ENCODE measurements around the gene DCAF16.

DCAF16 gene

DNA sequence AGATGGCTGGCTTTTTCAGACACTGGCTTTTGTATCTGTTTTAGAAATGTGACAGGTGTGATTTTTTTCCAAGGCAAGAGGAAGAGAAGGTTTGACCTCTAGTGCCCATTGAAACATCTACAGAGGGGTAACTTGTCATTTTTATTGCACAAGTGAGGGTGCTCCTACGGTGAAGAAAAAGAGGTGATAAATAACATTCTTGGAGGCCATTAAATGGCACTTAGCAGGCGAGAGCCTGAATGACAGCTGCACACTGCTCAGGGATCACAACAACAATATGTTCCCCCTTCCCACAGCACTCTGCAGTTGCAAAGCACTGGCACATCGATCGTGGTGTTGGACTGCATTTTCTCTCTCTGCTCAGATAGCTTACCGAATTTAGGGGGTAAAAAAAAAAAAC lies 52.1 kb downstream of the DCAF16 start:
- no peak overlapping the region for H3K4me3 ChIP-seq (ENCODE audit: control insufficient read depth, low read depth, low read length)
- no peak for DNase-seq (ENCODE audit: low read depth)
- TF ChIP-seq, protein P1, sequence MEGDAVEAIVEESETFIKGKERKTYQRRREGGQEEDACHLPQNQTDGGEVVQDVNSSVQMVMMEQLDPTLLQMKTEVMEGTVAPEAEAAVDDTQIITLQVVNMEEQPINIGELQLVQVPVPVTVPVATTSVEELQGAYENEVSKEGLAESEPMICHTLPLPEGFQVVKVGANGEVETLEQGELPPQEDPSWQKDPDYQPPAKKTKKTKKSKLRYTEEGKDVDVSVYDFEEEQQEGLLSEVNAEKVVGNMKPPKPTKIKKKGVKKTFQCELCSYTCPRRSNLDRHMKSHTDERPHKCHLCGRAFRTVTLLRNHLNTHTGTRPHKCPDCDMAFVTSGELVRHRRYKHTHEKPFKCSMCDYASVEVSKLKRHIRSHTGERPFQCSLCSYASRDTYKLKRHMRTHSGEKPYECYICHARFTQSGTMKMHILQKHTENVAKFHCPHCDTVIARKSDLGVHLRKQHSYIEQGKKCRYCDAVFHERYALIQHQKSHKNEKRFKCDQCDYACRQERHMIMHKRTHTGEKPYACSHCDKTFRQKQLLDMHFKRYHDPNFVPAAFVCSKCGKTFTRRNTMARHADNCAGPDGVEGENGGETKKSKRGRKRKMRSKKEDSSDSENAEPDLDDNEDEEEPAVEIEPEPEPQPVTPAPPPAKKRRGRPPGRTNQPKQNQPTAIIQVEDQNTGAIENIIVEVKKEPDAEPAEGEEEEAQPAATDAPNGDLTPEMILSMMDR (IDR thresholded peaks at IDR 0.05; ENCODE audit: control insufficient read depth, insufficient read depth, low read depth, low read length, missing control alignments): no peak

DNA sequence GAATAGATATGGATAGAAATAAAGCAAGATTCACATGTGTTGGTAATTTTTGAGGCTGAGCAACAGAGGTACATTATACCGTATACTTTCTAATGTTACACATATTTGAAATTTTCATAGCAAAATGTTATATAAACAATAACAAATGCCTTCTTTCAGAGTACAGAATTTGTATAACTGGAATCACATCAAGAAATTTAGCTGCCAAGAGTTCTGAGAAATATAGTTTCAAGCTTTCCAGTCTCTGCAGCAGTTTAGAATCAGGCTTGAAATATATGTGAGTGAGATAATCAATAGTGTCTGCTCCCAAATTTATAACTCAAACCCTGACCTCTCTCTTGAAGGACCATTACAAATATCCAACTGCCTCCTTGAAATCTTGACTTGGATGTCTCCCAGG lies 52.9 kb downstream of the DCAF16 start:
- no peak overlapping the region for H3K4me3 ChIP-seq (ENCODE audit: control insufficient read depth, low read depth, low read length)
- TF ChIP-seq, protein P1 (IDR thresholded peaks at IDR 0.05; ENCODE audit: control insufficient read depth, insufficient read depth, low read depth, low read length, missing control alignments): no peak
- no peak for DNase-seq (ENCODE audit: low read depth)

DNA sequence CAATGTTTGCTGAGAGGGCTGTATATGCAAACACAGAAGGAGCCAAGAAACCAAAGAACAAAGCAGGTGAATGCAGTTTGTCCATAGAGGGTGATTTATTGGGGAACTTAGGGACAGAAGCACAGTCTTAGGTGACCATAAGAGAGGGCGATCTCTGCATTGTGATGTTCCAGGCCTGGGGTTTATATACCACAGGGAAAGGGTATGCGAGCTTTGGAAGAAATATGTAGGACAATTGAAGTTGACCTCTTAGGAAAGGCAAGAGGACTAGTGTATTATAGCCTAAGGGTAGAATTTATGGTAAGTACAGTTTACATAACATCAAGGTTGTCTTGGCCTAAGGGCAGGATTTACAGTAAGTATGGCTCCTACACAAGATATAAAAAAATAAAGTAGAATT lies 56.9 kb downstream of the DCAF16 start:
- DNase-seq (ENCODE audit: low read depth): no peak
- TF ChIP-seq, protein P1 (IDR thresholded peaks at IDR 0.05; ENCODE audit: control insufficient read depth, insufficient read depth, low read depth, low read length, missing control alignments): no peak
- H3K4me3 ChIP-seq (ENCODE audit: control insufficient read depth, low read depth, low read length): no peak overlapping the region

All from AG09309 (cell line).